IPS DF 6.9 (cell line): ENCODE measurements around the gene HOXA13.

Source experiments
- DNase-seq: peaks from one replicate; pipeline ENCODE4 v3.0.0-alpha.2; 2013; ENCODE audit warnings: low read depth, low spot score
- H3K27ac ChIP-seq: one replicate; pipeline ENCODE4 v1.5.1; 2013; ENCODE audit warnings: low read length, control low read depth
- H3K27me3 ChIP-seq: 2 replicates; pipeline ENCODE4 v1.6.1; 2013; ENCODE audit warnings: mild to moderate bottlenecking, low read length; ENCODE audit not compliant: control insufficient read depth, insufficient read depth
- H3K36me3 ChIP-seq: 2 replicates; pipeline ENCODE4 v1.6.1; 2013; ENCODE audit warnings: low read length; ENCODE audit not compliant: control insufficient read depth, insufficient read depth
- H3K4me1 ChIP-seq: 2 replicates; pipeline ENCODE4 v1.6.1; 2013; ENCODE audit warnings: low read length; ENCODE audit not compliant: control insufficient read depth, insufficient read depth
- H3K4me3 ChIP-seq: 2 replicates; pipeline ENCODE4 v1.5.1; 2013; ENCODE audit warnings: mild to moderate bottlenecking, low read length
- H3K9me3 ChIP-seq: 2 replicates; pipeline ENCODE4 v1.6.1; 2013; ENCODE audit warnings: low read length, inconsistent platforms; ENCODE audit not compliant: control insufficient read depth, insufficient read depth
- WGBS: extraction: QIAGEN DNeasy Blood & Tissue Kit; methylation state at CpG from one replicate; pipeline ENCODE4 v1.1.7; 2013; ENCODE audit warnings: mixed read lengths, missing lambda C conversion rate; ENCODE audit not compliant: insufficient read length, insufficient coverage; 5-methylcytosine and 5-hydroxymethylcytosine counted together

The HOXA13 gene

GRCh38 chr7:27176962-27177794 lies 22.7 kb downstream of the HOXA13 start:
- Histone ChIP-seq H3K4me1 (peaks cover 4% of the 10 kb centered on the region; the same call in 1 of the 2 replicates), H3K4me3 (no peak overlapping the region), H3K36me3 (no peaks in the 10 kb centered on the region), H3K27ac (no peak overlapping the region), H3K27me3 (peaks cover 98% of the 10 kb centered on the region), H3K9me3 (no peaks in the 10 kb centered on the region)
- no CpG with 5 or more reads among the region's 22 CpGs for WGBS
- no peak for DNase-seq

- Histone ChIP-seq H3K9me3 (no peaks in the 10 kb centered on the region), H3K27ac (no peak overlapping the region), H3K4me1 (peaks cover 4% of the 10 kb centered on the region; the same call in 1 of the 2 replicates), H3K27me3 (peaks cover 98% of the 10 kb centered on the region), H3K4me3 (no peak overlapping the region), H3K36me3 (no peaks in the 10 kb centered on the region)
- WGBS = no CpG with 5 or more reads among the region's 3 CpGs
- no peak for DNase-seq
Observed at GRCh38 chr7:27176524-27176845, 23.4 kb downstream of the HOXA13 start.

- DNase-seq = no peak
Observed at GRCh38 chr7:27175626-27176523, 24.0 kb downstream of the HOXA13 start.

GRCh38 chr7:27174874-27175625 lies 24.8 kb downstream of the HOXA13 start:
- H3K4me3 ChIP-seq = no peak overlapping the region

More at GRCh38 chr7:27175626-27176523, 24.0 kb downstream of the HOXA13 start:
- Histone ChIP-seq H3K4me3 (no peak overlapping the region), H3K4me1 (peaks cover 4% of the 10 kb centered on the region; the same call in 1 of the 2 replicates), H3K9me3 (no peaks in the 10 kb centered on the region), H3K27ac (no peak overlapping the region), H3K27me3 (peaks cover 97% of the 10 kb centered on the region), H3K36me3 (no peaks in the 10 kb centered on the region)
- WGBS = no CpG with 5 or more reads among the region's 40 CpGs

GRCh38 chr7:27173956-27174873 lies 25.7 kb downstream of the HOXA13 start, which contains the start of gene HOXA10:
TSS of gene HOXA10 (minus strand) at chr7:27174320. CDS start at chr7:27174306, 14 bp downstream.
- H3K36me3 ChIP-seq = no peaks in the 10 kb centered on the region
- peaks cover 92% of the 10 kb centered on the region for H3K27me3 ChIP-seq
- WGBS = no CpG with 5 or more reads among the region's 82 CpGs
- H3K27ac ChIP-seq = no peak within 1 kb of the TSS
- H3K4me3 ChIP-seq = no peak within 1 kb of the TSS; the same call in 1 of the 2 replicates
- H3K4me1 ChIP-seq = peaks cover 4% of the 10 kb centered on the region; the same call in 1 of the 2 replicates
- DNase-seq = no peak
- no peaks in the 10 kb centered on the region for H3K9me3 ChIP-seq

More at GRCh38 chr7:27174874-27175625, 24.8 kb downstream of the HOXA13 start:
- H3K36me3 ChIP-seq = no peaks in the 10 kb centered on the region
- peaks cover 92% of the 10 kb centered on the region for H3K27me3 ChIP-seq
- H3K9me3 ChIP-seq = no peaks in the 10 kb centered on the region
- no peak for DNase-seq
- peaks cover 4% of the 10 kb centered on the region; the same call in 1 of the 2 replicates for H3K4me1 ChIP-seq
- no peak overlapping the region for H3K27ac ChIP-seq
- no CpG with 5 or more reads among the region's 12 CpGs for WGBS

GRCh38 chr7:27173511-27173955 lies 26.4 kb downstream of the HOXA13 start:
- no CpG with 5 or more reads among the region's 59 CpGs for WGBS
- Histone ChIP-seq H3K4me1 (peaks cover 4% of the 10 kb centered on the region; the same call in 1 of the 2 replicates), H3K9me3 (no peaks in the 10 kb centered on the region), H3K27me3 (peaks cover 92% of the 10 kb centered on the region), H3K4me3 (no peak overlapping the region; the same call in 1 of the 2 replicates), H3K27ac (no peak overlapping the region), H3K36me3 (no peaks in the 10 kb centered on the region)
- DNase-seq = no peak

DNA sequence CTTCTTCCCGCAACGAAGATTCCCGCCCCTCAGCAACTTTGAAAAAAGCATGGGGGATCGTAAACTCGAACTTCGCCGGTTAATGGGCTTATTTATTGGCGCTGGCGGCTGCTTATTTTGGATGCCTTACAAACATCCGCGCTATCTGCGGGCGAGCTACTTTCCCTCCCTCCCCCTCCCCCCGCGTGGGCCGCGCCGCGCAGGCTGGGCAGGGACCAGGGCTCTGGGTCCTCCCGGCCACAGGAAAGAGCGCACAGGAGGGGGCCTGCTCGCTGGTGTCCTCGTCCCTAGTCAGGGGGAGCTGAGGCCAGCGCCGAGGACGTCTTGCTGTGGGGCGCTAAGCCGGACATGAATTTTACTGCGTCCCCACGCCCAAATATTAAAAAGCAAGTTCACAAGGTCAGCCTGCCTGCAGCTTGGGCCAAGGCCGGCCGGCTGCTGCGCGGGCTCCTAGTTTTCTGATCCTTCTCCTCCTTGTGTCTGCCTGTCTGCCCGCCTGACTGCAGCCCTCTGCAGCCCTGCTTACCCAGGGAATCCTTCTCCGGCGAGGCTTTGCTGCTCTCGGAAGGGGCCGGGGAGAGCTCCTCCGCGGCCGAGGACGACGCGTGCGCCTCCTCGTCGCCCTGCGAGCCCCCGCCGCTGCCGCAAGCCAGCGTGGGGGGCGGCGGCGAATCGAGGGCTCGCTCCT lies 26.9 kb downstream of the HOXA13 start:
- no peak for DNase-seq
- Histone ChIP-seq H3K9me3 (no peaks in the 10 kb centered on the region), H3K4me1 (peaks cover 4% of the 10 kb centered on the region; the same call in 1 of the 2 replicates), H3K27me3 (peaks cover 92% of the 10 kb centered on the region), H3K36me3 (no peaks in the 10 kb centered on the region), H3K27ac (no peak overlapping the region), H3K4me3 (no peak overlapping the region)
- no CpG with 5 or more reads among the region's 58 CpGs for WGBS

GRCh38 chr7:27172315-27172774 lies 27.5 kb downstream of the HOXA13 start:
- DNase-seq = no peak
- Histone ChIP-seq H3K9me3 (no peaks in the 10 kb centered on the region), H3K4me3 (no peak overlapping the region), H3K36me3 (no peaks in the 10 kb centered on the region), H3K27ac (no peak overlapping the region), H3K4me1 (peaks cover 4% of the 10 kb centered on the region; the same call in 1 of the 2 replicates), H3K27me3 (peaks cover 92% of the 10 kb centered on the region)
- WGBS = no CpG with 5 or more reads among the region's 10 CpGs
